ENCODE measurements around the gene ACAA1.

DNA sequence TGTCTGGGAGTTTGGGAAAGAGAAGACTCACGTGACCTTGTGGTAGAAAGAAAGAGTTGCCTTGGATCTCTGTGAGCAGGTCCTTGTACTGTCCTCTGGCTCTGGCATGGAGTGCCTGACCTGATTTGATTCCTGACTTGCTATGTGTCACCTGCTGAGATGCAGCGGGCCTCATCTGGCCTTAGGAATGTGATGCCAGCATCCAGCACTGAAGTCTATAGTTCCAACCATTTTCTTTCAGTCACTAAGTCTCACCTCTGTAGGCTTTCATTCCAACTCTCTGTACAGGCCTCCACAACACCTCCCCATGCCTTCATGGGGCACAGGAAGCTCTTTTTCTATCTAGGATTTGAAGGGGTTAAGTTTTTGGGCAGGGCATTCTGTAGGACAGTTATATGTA, 16.3 kb upstream of the ACAA1 start:
- TF ChIP-seq CTCF (IDR thresholded peaks at IDR 0.05) = no peak
- TF ChIP-seq POLR2A (IDR thresholded peaks at IDR 0.05) = no peak
- no peak for TF ChIP-seq POLR2AphosphoS5 (IDR thresholded peaks at IDR 0.05)
- TF ChIP-seq EP300 (IDR thresholded peaks at IDR 0.05; ENCODE audit: low read depth) = no peak

Data from transverse colon (tissue), 4 donors.